IMR-90 (cell line): ENCODE measurements around the gene EPN2.

Experiments used
- BHLHE40 ChIP-seq: fragments of 150-350 bp; IDR thresholded peaks from 2 replicates; pipeline ENCODE4 v1.6.1; 2016; ENCODE audit warnings: mild to moderate bottlenecking, low read depth, low read length
- CEBPB ChIP-seq: IDR thresholded peaks from 2 replicates; pipeline ENCODE4 v1.6.1; 2012; ENCODE audit warnings: low read depth, low read length, improper control_type of control experiment
- CHD1 ChIP-seq: IDR thresholded peaks from 2 replicates; pipeline ENCODE4 v1.6.1; 2012; ENCODE audit warnings: low read depth, low read length, improper control_type of control experiment
- MAZ ChIP-seq: IDR thresholded peaks from 2 replicates; pipeline ENCODE4 v1.6.1; 2012; ENCODE audit warnings: low read depth, mild to moderate bottlenecking, low read length, improper control_type of control experiment, moderate library complexity, borderline replicate concordance
- NFE2L2 ChIP-seq: fragments of 150-350 bp; IDR thresholded peaks from 2 replicates; pipeline ENCODE4 v1.6.1; 2016; ENCODE audit warnings: low read depth, mild to moderate bottlenecking, low read length
- POLR2A ChIP-seq: IDR thresholded peaks from 2 replicates; pipeline ENCODE4 v1.6.1; 2012; ENCODE audit warnings: mild to moderate bottlenecking, low read depth, low read length
- RCOR1 ChIP-seq: IDR thresholded peaks from 2 replicates; pipeline ENCODE4 v1.6.1; 2012; ENCODE audit warnings: mild to moderate bottlenecking, low read length, improper control_type of control experiment; ENCODE audit not compliant: insufficient replicate concordance
- SMC3 ChIP-seq: fragments of 150-350 bp; IDR thresholded peaks from 2 replicates; pipeline ENCODE4 v1.6.1; 2016; ENCODE audit warnings: low read depth, mild to moderate bottlenecking, antibody characterized with exemption, low read length, moderate library complexity
- TF ChIP-seq, protein P1 (sequence below): conservative IDR thresholded peaks from 2 replicates; pipeline ENCODE4 v1.5.1; 2012; ENCODE audit warnings: mild to moderate bottlenecking, low read depth, low read length, improper control_type of control experiment
- TF ChIP-seq, protein P2 (sequence below): fragments of 150-350 bp; IDR thresholded peaks from 2 replicates; pipeline ENCODE4 v1.6.1; 2017; ENCODE audit warnings: mild to moderate bottlenecking, antibody characterized with exemption, low read length, low read depth

DNA sequence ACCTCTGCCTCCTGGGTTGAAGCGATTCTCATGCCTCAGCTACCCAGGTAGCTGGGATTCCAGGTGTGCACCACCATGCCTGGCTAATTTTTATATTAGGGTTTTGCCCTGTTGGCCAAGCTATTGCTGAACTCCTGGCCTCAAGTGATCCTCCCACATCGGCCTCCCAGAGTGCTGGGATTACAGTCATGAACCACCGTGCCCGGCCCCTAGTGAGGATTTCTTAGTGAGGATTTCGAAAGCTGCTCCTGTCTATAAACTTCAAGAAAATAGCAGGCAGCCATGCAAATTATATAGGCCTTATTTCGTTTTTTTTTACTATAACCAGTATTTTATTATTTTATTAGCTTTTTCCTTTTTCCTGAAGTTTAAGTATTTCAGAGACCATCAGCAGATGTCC, 41.6 kb downstream of the EPN2 start:
- TF ChIP-seq, protein P1, sequence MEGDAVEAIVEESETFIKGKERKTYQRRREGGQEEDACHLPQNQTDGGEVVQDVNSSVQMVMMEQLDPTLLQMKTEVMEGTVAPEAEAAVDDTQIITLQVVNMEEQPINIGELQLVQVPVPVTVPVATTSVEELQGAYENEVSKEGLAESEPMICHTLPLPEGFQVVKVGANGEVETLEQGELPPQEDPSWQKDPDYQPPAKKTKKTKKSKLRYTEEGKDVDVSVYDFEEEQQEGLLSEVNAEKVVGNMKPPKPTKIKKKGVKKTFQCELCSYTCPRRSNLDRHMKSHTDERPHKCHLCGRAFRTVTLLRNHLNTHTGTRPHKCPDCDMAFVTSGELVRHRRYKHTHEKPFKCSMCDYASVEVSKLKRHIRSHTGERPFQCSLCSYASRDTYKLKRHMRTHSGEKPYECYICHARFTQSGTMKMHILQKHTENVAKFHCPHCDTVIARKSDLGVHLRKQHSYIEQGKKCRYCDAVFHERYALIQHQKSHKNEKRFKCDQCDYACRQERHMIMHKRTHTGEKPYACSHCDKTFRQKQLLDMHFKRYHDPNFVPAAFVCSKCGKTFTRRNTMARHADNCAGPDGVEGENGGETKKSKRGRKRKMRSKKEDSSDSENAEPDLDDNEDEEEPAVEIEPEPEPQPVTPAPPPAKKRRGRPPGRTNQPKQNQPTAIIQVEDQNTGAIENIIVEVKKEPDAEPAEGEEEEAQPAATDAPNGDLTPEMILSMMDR = no peak
- TF ChIP-seq POLR2A (no peak), NFE2L2 (no peak), SMC3 (no peak), CHD1 (no peak), CEBPB (no peak), RCOR1 (no peak), MAZ (no peak), BHLHE40 (no peak)
- TF ChIP-seq, protein P2, sequence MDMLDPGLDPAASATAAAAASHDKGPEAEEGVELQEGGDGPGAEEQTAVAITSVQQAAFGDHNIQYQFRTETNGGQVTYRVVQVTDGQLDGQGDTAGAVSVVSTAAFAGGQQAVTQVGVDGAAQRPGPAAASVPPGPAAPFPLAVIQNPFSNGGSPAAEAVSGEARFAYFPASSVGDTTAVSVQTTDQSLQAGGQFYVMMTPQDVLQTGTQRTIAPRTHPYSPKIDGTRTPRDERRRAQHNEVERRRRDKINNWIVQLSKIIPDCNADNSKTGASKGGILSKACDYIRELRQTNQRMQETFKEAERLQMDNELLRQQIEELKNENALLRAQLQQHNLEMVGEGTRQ = no peak
